HL-60 (cell line): ENCODE results near the gene ITFG2.

Experiments used
- GABPA ChIP-seq: IDR thresholded peaks from 2 replicates; pipeline ENCODE4 v1.6.1; 2012; ENCODE audit warnings: low read depth
- POLR2AphosphoS5 ChIP-seq: IDR thresholded peaks from 2 replicates; pipeline ENCODE4 v1.6.1; 2012; ENCODE audit warnings: low read depth
- SPI1 ChIP-seq: IDR thresholded peaks from 2 replicates; pipeline ENCODE4 v1.6.1; 2012; ENCODE audit warnings: low read depth, mild to moderate bottlenecking, borderline replicate concordance
- TF ChIP-seq, protein P1 (sequence below): IDR thresholded peaks from one replicate; pipeline ENCODE4 v1.5.1; 2011; ENCODE audit warnings: low read length, control low read depth, inconsistent platforms; ENCODE audit not compliant: insufficient read depth
- TF ChIP-seq, protein P2 (sequence below): IDR thresholded peaks from 2 replicates; pipeline ENCODE4 v1.6.1; 2012; ENCODE audit warnings: low read depth; ENCODE audit not compliant: insufficient replicate concordance

DNA sequence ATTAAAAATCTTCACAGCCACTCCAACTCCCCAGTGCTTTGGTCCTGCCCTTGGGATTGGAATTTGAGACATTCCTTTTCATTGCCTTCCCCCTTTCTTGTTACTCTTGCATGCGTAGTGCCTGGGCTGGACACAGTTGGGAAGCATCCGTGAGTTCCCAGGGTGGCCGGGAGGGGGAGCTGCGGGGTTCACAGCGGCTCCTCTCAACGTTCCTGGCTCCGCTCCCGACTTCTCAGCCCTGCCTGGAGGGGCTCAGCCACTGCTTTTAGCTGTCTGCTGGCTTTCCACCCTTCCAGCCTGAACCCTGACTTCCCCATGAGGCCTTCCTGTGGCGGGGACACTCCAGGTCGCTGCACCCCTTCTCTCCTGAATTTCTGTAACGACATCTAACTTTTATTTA is 41.2 kb downstream of the ITFG2 start:
- TF ChIP-seq, protein P1, sequence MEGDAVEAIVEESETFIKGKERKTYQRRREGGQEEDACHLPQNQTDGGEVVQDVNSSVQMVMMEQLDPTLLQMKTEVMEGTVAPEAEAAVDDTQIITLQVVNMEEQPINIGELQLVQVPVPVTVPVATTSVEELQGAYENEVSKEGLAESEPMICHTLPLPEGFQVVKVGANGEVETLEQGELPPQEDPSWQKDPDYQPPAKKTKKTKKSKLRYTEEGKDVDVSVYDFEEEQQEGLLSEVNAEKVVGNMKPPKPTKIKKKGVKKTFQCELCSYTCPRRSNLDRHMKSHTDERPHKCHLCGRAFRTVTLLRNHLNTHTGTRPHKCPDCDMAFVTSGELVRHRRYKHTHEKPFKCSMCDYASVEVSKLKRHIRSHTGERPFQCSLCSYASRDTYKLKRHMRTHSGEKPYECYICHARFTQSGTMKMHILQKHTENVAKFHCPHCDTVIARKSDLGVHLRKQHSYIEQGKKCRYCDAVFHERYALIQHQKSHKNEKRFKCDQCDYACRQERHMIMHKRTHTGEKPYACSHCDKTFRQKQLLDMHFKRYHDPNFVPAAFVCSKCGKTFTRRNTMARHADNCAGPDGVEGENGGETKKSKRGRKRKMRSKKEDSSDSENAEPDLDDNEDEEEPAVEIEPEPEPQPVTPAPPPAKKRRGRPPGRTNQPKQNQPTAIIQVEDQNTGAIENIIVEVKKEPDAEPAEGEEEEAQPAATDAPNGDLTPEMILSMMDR: peak; percentile 27
- TF ChIP-seq, protein P2, sequence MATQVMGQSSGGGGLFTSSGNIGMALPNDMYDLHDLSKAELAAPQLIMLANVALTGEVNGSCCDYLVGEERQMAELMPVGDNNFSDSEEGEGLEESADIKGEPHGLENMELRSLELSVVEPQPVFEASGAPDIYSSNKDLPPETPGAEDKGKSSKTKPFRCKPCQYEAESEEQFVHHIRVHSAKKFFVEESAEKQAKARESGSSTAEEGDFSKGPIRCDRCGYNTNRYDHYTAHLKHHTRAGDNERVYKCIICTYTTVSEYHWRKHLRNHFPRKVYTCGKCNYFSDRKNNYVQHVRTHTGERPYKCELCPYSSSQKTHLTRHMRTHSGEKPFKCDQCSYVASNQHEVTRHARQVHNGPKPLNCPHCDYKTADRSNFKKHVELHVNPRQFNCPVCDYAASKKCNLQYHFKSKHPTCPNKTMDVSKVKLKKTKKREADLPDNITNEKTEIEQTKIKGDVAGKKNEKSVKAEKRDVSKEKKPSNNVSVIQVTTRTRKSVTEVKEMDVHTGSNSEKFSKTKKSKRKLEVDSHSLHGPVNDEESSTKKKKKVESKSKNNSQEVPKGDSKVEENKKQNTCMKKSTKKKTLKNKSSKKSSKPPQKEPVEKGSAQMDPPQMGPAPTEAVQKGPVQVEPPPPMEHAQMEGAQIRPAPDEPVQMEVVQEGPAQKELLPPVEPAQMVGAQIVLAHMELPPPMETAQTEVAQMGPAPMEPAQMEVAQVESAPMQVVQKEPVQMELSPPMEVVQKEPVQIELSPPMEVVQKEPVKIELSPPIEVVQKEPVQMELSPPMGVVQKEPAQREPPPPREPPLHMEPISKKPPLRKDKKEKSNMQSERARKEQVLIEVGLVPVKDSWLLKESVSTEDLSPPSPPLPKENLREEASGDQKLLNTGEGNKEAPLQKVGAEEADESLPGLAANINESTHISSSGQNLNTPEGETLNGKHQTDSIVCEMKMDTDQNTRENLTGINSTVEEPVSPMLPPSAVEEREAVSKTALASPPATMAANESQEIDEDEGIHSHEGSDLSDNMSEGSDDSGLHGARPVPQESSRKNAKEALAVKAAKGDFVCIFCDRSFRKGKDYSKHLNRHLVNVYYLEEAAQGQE: no peak
- no peak for TF ChIP-seq POLR2AphosphoS5
- no peak for TF ChIP-seq GABPA
- no peak for TF ChIP-seq SPI1
